Measurements from ENCODE around the gene ST7. TPM values are rescaled to one million over a fixed set of nuclear protein-coding genes. Genes with fewer than 3 reads are reported as not detected.
"Not testable (repeated sequence)": the region's sequence is repeated elsewhere in the genome, so short reads cannot be mapped to it uniquely, and the experiment has no call there.

ST7 gene
- polyA plus RNA-seq, 1 donor (not counting 4 experiments of a cell fraction or from before 2014, with no cell fraction given): 16.9 TPM

GRCh38 chr7:117122036-117122435 is 168.7 kb downstream of the ST7 start:
- peak; percentile 67 for FAIRE-seq
- H2AFZ ChIP-seq (ENCODE audit: control insufficient read depth, low read length); H3K9me3 ChIP-seq (ENCODE audit: control insufficient read depth, low read depth, low read length); H3K9ac ChIP-seq (ENCODE audit: control insufficient read depth, extremely low read depth, insufficient read depth, low read length); H3K79me2 ChIP-seq (ENCODE audit: control insufficient read depth, insufficient read depth, low read length); H3K9me1 ChIP-seq (ENCODE audit: control insufficient read depth, extremely low read depth, insufficient read depth, low read length); H4K20me1 ChIP-seq (ENCODE audit: control insufficient read depth, extremely low read depth, insufficient read depth, low read length); H3K4me2 ChIP-seq (ENCODE audit: control insufficient read depth, extremely low read depth, insufficient read depth, low read depth, low read length); H3K27ac ChIP-seq (ENCODE audit: control insufficient read depth, insufficient read depth, low read length); H3K27me3 ChIP-seq (ENCODE audit: control insufficient read depth, extremely low read depth, insufficient read depth, low read length); DNase-seq (ENCODE audit: low read depth, low spot score); dilution Hi-C loops (cut with MboI; ENCODE audit: extremely low pct_ligation_motif_present, low sequenced_read_pairs); H3K36me3 ChIP-seq (ENCODE audit: control insufficient read depth in 2 of 2, extremely low read depth in 1 of 2, insufficient read depth in 2 of 2, low read length in 2 of 2); H3K4me1 ChIP-seq (ENCODE audit: control insufficient read depth, extremely low read depth, insufficient read depth, low read length); H3K4me3 ChIP-seq (ENCODE audit: control insufficient read depth in 2 of 3, extremely low read depth in 1 of 3, insufficient read depth in 2 of 3, low read depth in 1 of 3, low read length in 3 of 3): not testable (repeated sequence)

- Histone ChIP-seq H4K20me1 (ENCODE audit: control insufficient read depth, extremely low read depth, insufficient read depth, low read length) (peaks cover 2% of the 10 kb centered on the region), H3K9ac (ENCODE audit: control insufficient read depth, extremely low read depth, insufficient read depth, low read length) (no peak overlapping the region), H3K9me3 (ENCODE audit: control insufficient read depth, low read depth, low read length) (no peaks in the 10 kb centered on the region), H3K4me2 (ENCODE audit: control insufficient read depth, extremely low read depth, insufficient read depth, low read depth, low read length) (no peak overlapping the region), H2AFZ (ENCODE audit: control insufficient read depth, low read length) (no peak overlapping the region), H3K36me3 (ENCODE audit: control insufficient read depth in 2 of 2, extremely low read depth in 1 of 2, insufficient read depth in 2 of 2, low read length in 2 of 2) (no peaks in the 10 kb centered on the region), H3K4me3 (ENCODE audit: control insufficient read depth in 2 of 3, extremely low read depth in 1 of 3, insufficient read depth in 2 of 3, low read depth in 1 of 3, low read length in 3 of 3) (no peak overlapping the region), H3K9me1 (ENCODE audit: control insufficient read depth, extremely low read depth, insufficient read depth, low read length) (no peaks in the 10 kb centered on the region), H3K79me2 (ENCODE audit: control insufficient read depth, insufficient read depth, low read length) (no peaks in the 10 kb centered on the region), H3K27ac (ENCODE audit: control insufficient read depth, insufficient read depth, low read length) (no peak overlapping the region), H3K27me3 (ENCODE audit: control insufficient read depth, extremely low read depth, insufficient read depth, low read length) (no peaks in the 10 kb centered on the region), H3K4me1 (ENCODE audit: control insufficient read depth, extremely low read depth, insufficient read depth, low read length) (peaks cover 7% of the 10 kb centered on the region)
- DNase-seq (ENCODE audit: low read depth, low spot score) (no peak), FAIRE-seq (no peak)
- TF ChIP-seq CTCF (optimal IDR thresholded peaks at IDR 0.05 in 1 of 3, IDR thresholded peaks at IDR 0.05 in 1 of 3, conservative IDR thresholded peaks at IDR 0.05 in 1 of 3; ENCODE audit: extremely low read depth in 1 of 3, insufficient read depth in 2 of 3, low read length in 3 of 3) (no peak), EZH2 (IDR thresholded peaks at IDR 0.05; ENCODE audit: low read length) (no peak)
- dilution Hi-C loops (cut with MboI; ENCODE audit: extremely low pct_ligation_motif_present, low sequenced_read_pairs): no loop called here
These were observed 169.2 kb downstream of the ST7 start for GRCh38 chr7:117122536-117122935.

GRCh38 chr7:117123311-117123926 is 170.1 kb downstream of the ST7 start:
- H2AFZ ChIP-seq (ENCODE audit: control insufficient read depth, low read length): no peak overlapping the region
- no peaks in the 10 kb centered on the region for H3K27me3 ChIP-seq (ENCODE audit: control insufficient read depth, extremely low read depth, insufficient read depth, low read length)
- TF ChIP-seq EZH2 (IDR thresholded peaks at IDR 0.05; ENCODE audit: low read length) (no peak), CTCF (optimal IDR thresholded peaks at IDR 0.05 in 1 of 3, IDR thresholded peaks at IDR 0.05 in 1 of 3, conservative IDR thresholded peaks at IDR 0.05 in 1 of 3; ENCODE audit: extremely low read depth in 1 of 3, insufficient read depth in 2 of 3, low read length in 3 of 3) (no peak)
- H4K20me1 ChIP-seq (ENCODE audit: control insufficient read depth, extremely low read depth, insufficient read depth, low read length): peaks cover 2% of the 10 kb centered on the region
- FAIRE-seq: no peak
- H3K4me1 ChIP-seq (ENCODE audit: control insufficient read depth, extremely low read depth, insufficient read depth, low read length): peaks cover 7% of the 10 kb centered on the region
- no peak for DNase-seq (ENCODE audit: low read depth, low spot score)
- no peaks in the 10 kb centered on the region for H3K9me3 ChIP-seq (ENCODE audit: control insufficient read depth, low read depth, low read length)
- dilution Hi-C loops (cut with MboI; ENCODE audit: extremely low pct_ligation_motif_present, low sequenced_read_pairs): no loop called here
- no peak overlapping the region for H3K9ac ChIP-seq (ENCODE audit: control insufficient read depth, extremely low read depth, insufficient read depth, low read length)
- H3K36me3 ChIP-seq (ENCODE audit: control insufficient read depth in 2 of 2, extremely low read depth in 1 of 2, insufficient read depth in 2 of 2, low read length in 2 of 2): no peaks in the 10 kb centered on the region
- H3K4me2 ChIP-seq (ENCODE audit: control insufficient read depth, extremely low read depth, insufficient read depth, low read depth, low read length): no peak overlapping the region
- no peak overlapping the region for H3K4me3 ChIP-seq (ENCODE audit: control insufficient read depth in 2 of 3, extremely low read depth in 1 of 3, insufficient read depth in 2 of 3, low read depth in 1 of 3, low read length in 3 of 3)
- no peaks in the 10 kb centered on the region for H3K9me1 ChIP-seq (ENCODE audit: control insufficient read depth, extremely low read depth, insufficient read depth, low read length)
- no peaks in the 10 kb centered on the region for H3K79me2 ChIP-seq (ENCODE audit: control insufficient read depth, insufficient read depth, low read length)
- no peak overlapping the region for H3K27ac ChIP-seq (ENCODE audit: control insufficient read depth, insufficient read depth, low read length)
